GM12878 (cell line): Measurements from ENCODE around the gene PRICKLE3. TPM values are rescaled to one million over a fixed set of nuclear protein-coding genes. Genes with fewer than 3 reads are reported as not detected.

ENCODE experiments used
- ATAC-seq: fragments of 200-7000 bp; cut with Tn5 transposase; 3 replicates; pipeline ENCODE4 v1.9.1; 2020; ENCODE audit warnings: mild to moderate bottlenecking, moderate library complexity
- BruUV-seq: library from RNA; stranded (reverse); fragments of 400-500 nt; replicated peaks from 2 replicates; lab custom pipeline; 2021; lab: Mats Ljungman, UMichigan
- CTCF ChIA-PET: fragments of 300-600 bp; sonication (Branson Sonifier 250); formaldehyde crosslinking; extraction: SDS; loops from one replicate; lab custom pipeline; 2021; ENCODE audit warnings: inconsistent platforms; lab: Yijun Ruan, JAX
- POLR2A ChIA-PET: fragments of 350-600 bp; formaldehyde crosslinking; extraction: SDS; loops from one replicate; lab custom pipeline; 2021; ENCODE audit warnings: inconsistent platforms; lab: Charles Lee
- RAD21 ChIA-PET: fragments of 300-600 bp; sonication (Branson Sonifier 250); formaldehyde crosslinking; loops from one replicate; lab custom pipeline; 2023; ENCODE audit warnings: antibody characterized with exemption; ENCODE audit not compliant: unreplicated experiment; lab: Charles Lee
- SMC1A ChIA-PET: fragments of 300-600 bp; sonication (Branson Sonifier 250); formaldehyde crosslinking; loops from one replicate; lab custom pipeline; 2023; ENCODE audit not compliant: unreplicated experiment, uncharacterized antibody; lab: Charles Lee
- DNase-seq: peaks from one replicate; pipeline ENCODE4 v3.0.0-alpha.2; 2011; ENCODE audit warnings: low read depth, low spot score
- FAIRE-seq: peaks from 3 replicates; lab custom pipeline; 2011; peaks lifted over from hg19 to GRCh38; lab: Jason Lieb, UNC
- H2AFZ ChIP-seq: 2 replicates; pipeline ENCODE4 v1.6.0; 2011; ENCODE audit warnings: low read depth, low read length, control low read depth; ENCODE audit not compliant: control insufficient read depth
- H3K27ac ChIP-seq: 2 replicates; pipeline ENCODE4 v1.5.1; 2011; ENCODE audit warnings: control low read depth; ENCODE audit not compliant: control insufficient read depth, insufficient read depth
- H3K27me3 ChIP-seq, 2 experiments: replicated peaks in 1 of 2; 2 replicates each; pipeline versions ENCODE4 v1.6.0 to v1.6.1; 2011; ENCODE audit warnings: low read length in 1 of 2; ENCODE audit not compliant: control insufficient read depth in 2 of 2, insufficient read depth in 2 of 2
- H3K36me3 ChIP-seq, 2 experiments: 2 replicates each; pipeline ENCODE4 v1.5.1; 2011; ENCODE audit warnings: low read length in 1 of 2; ENCODE audit not compliant: control insufficient read depth in 2 of 2, insufficient read depth in 2 of 2
- H3K4me1 ChIP-seq: 2 replicates; pipeline ENCODE4 v1.6.1; 2011; ENCODE audit warnings: mild to moderate bottlenecking, low read length, moderate library complexity, mixed read lengths; ENCODE audit not compliant: control insufficient read depth, insufficient read depth
- H3K4me2 ChIP-seq: 2 replicates; pipeline ENCODE4 v1.6.0; 2011; ENCODE audit warnings: control low read depth; ENCODE audit not compliant: control insufficient read depth, insufficient read depth
- H3K4me3 ChIP-seq: fragments of 200-600 bp; sonication (generic); 2 replicates; pipeline ENCODE4 v1.5.1; 2016
- H3K79me2 ChIP-seq: 2 replicates; pipeline ENCODE4 v1.6.0; 2011; ENCODE audit warnings: low read length; ENCODE audit not compliant: control insufficient read depth, insufficient read depth
- H3K9ac ChIP-seq: 2 replicates; pipeline ENCODE4 v1.8.0; 2011; ENCODE audit warnings: low read length, control low read depth, mixed read lengths; ENCODE audit not compliant: control insufficient read depth, insufficient read depth
- H3K9me3 ChIP-seq: replicated peaks from 3 replicates; pipeline ENCODE4 v1.5.1; 2011; ENCODE audit warnings: mild to moderate bottlenecking, low read length; ENCODE audit not compliant: control insufficient read depth, insufficient read depth
- H4K20me1 ChIP-seq: 2 replicates; pipeline ENCODE4 v1.6.0; 2011; ENCODE audit not compliant: control insufficient read depth, insufficient read depth
- ATF7 ChIP-seq: fragments of 450-650 bp; IDR thresholded peaks from 2 replicates; pipeline ENCODE4 v1.6.1; 2016; ENCODE audit warnings: low read depth, mild to moderate bottlenecking
- BHLHE40 ChIP-seq, 2 experiments: fragments of 450-650 bp in 1 of 2; IDR thresholded peaks; 2 replicates each; pipeline ENCODE4 v1.6.1; 2011 to 2017; ENCODE audit warnings: low read depth in 2 of 2, borderline replicate concordance in 1 of 2, improper control_type of control experiment in 1 of 2, low read length in 1 of 2, mild to moderate bottlenecking in 1 of 2
- CTCF ChIP-seq, 3 experiments: IDR thresholded peaks in 2 of 3; conservative IDR thresholded peaks in 1 of 3; 2 replicates each; pipeline ENCODE4 v1.5.1; 2011; ENCODE audit warnings: low read depth in 3 of 3, low read length in 3 of 3, mild to moderate bottlenecking in 3 of 3, control low read depth in 2 of 3, moderate library complexity in 2 of 3, inconsistent platforms in 1 of 3, mixed read lengths in 1 of 3; ENCODE audit not compliant: control insufficient read depth in 2 of 3, insufficient read depth in 1 of 3; ENCODE audit errors: extremely low read depth in 1 of 3
- E2F4 ChIP-seq: IDR thresholded peaks from 2 replicates; pipeline ENCODE4 v1.6.1; 2012; ENCODE audit warnings: low read depth, low read length, improper control_type of control experiment
- JUND ChIP-seq: IDR thresholded peaks from 2 replicates; pipeline ENCODE4 v1.6.1; 2012; ENCODE audit warnings: low read depth, mild to moderate bottlenecking, low read length, improper control_type of control experiment, moderate library complexity
- NR2C2 ChIP-seq: IDR thresholded peaks from 2 replicates; pipeline ENCODE4 v1.6.1; 2011; ENCODE audit warnings: borderline replicate concordance, low read depth; ENCODE audit not compliant: control insufficient read depth, insufficient read length
- POLR2A ChIP-seq: IDR thresholded peaks from 2 replicates; pipeline ENCODE4 v1.6.1; 2011; ENCODE audit warnings: low read depth, mild to moderate bottlenecking, low read length
- POLR2AphosphoS5 ChIP-seq: IDR thresholded peaks from 2 replicates; pipeline ENCODE4 v1.6.1; 2011; ENCODE audit warnings: mild to moderate bottlenecking, low read length, inconsistent platforms
- TCF7 ChIP-seq: IDR thresholded peaks from 2 replicates; pipeline ENCODE4 v1.6.1; 2014; ENCODE audit warnings: antibody characterized with exemption, borderline replicate concordance
- ZNF592 ChIP-seq: fragments of 450-650 bp; IDR thresholded peaks from 2 replicates; pipeline ENCODE4 v1.6.1; 2017; ENCODE audit warnings: mild to moderate bottlenecking, moderate library complexity
- ZSCAN29 ChIP-seq: fragments of 450-650 bp; IDR thresholded peaks from 2 replicates; pipeline ENCODE4 v1.6.1; 2017; ENCODE audit warnings: mild to moderate bottlenecking, moderate library complexity
- WGBS: methylation state at CpG from one replicate; pipeline ENCODE4 v1.1.6; 2016; ENCODE audit warnings: low lambda C conversion rate; ENCODE audit not compliant: insufficient replicate concordance, insufficient coverage; ENCODE audit errors: missing lambda C conversion rate; 5-methylcytosine and 5-hydroxymethylcytosine counted together
- in situ Hi-C: fragments of 300-500 bp; cut with MboI; formaldehyde crosslinking; loops from 9 replicates; pipeline ENCODE4 v1.14.3; 2018; ENCODE audit warnings: mixed read lengths
- intact Hi-C: fragments of 100-400 bp; cut with micrococcal nuclease; formaldehyde crosslinking; loops from one replicate; pipeline ENCODE4 v1.14.2; 2022; ENCODE audit not compliant: unreplicated experiment
- polyA plus RNA-seq, 11 experiments: library from polyadenylated mRNA; depleted of rRNA in 4 of 11; unstranded in 6 of 11; stranded (reverse) in 5 of 11; fragments of >200 nt; fragmentation: Nextera tagmentation in 4 of 11; fragmentation: Illumina TruSeq in 1 of 11; extraction: Ambion mirVana in 4 of 11; extraction: Trizol in 1 of 11; gene quantifications; 1 replicate in 1 of 11; 2 replicates in 10 of 11; pipeline versions ENCODE4 v1.2.1 to v1.2.3, GENCODE V29; 2011 to 2016; ENCODE audit warnings: inconsistent platforms in 2 of 11, missing spikeins in 2 of 11, low read depth in 1 of 11
- total RNA-seq, 4 experiments: library from RNA; depleted of rRNA in 3 of 4; stranded (reverse); fragments of >200 nt in 3 of 4; fragmentation: Illumina TruSeq in 1 of 4; extraction: Trizol in 1 of 4; gene quantifications; 2 replicates each; pipeline versions ENCODE4 v1.2.1 to v1.2.3, GENCODE V29; 2013 to 2021

PRICKLE3 gene
- total and polyA plus RNA-seq, 10 of the 15 experiments (the other 5 are each of a cell fraction or from before 2014, with no cell fraction given): 0.69 to 17.4 (median 7.6) TPM

- TF ChIP-seq JUND (no peak), ZSCAN29 (no peak)
These were observed 47.8 kb upstream of the PRICKLE3 start (continued) for GRCh38 chrX:49233887-49234555.

GRCh38 chrX:49233176-49233575, 47.0 kb upstream of the PRICKLE3 start, which contains the start of gene CACNA1F:
Gene CACNA1F (minus strand): TSS chrX:49233340. CDS start chrX:49233309, 31 bp downstream.
- DNase-seq: no peak
- SMC1A ChIA-PET: no interaction called here
- intact Hi-C loops (no loop called here), in situ Hi-C loops (no loop called here)
- CTCF ChIA-PET: interaction anchor here (0.6 kb wide), 1 partner anchor 89 kb away, joined by 3 read pairs; no protein-coding TSS in a partner anchor
- ATAC-seq: no peak
- H3K4me1 ChIP-seq: peaks cover 5% of the 10 kb centered on the region
- BruUV-seq: no TSS peak
- no peaks in the 10 kb centered on the region for H3K36me3 ChIP-seq
- H4K20me1 ChIP-seq: no peaks in the 10 kb centered on the region
- no peak for FAIRE-seq
- H3K27ac ChIP-seq: no peak within 1 kb of the TSS
- no peak within 1 kb of the TSS for H3K4me3 ChIP-seq
- H3K79me2 ChIP-seq: peaks cover 3% of the 10 kb centered on the region; the same call in 1 of the 2 replicates
- 71% methylated on average over 9 of the region's 9 CpGs for WGBS
- RAD21 ChIA-PET: no interaction called here
- no peak within 1 kb of the TSS for H3K4me2 ChIP-seq
- H3K27me3 ChIP-seq: no peaks in the 10 kb centered on the region
- POLR2A ChIA-PET: no interaction called here
- H3K9me3 ChIP-seq: no peaks in the 10 kb centered on the region; the same call in 2 of the 3 replicates
- no peak within 1 kb of the TSS for H3K9ac ChIP-seq
- no peak within 1 kb of the TSS for H2AFZ ChIP-seq
- TF ChIP-seq ATF7 (no peak), ZNF592 (no peak), TCF7 (no peak), CTCF (IDR thresholded peaks at IDR 0.05 in 2 of 3, conservative IDR thresholded peaks at IDR 0.05 in 1 of 3; ENCODE audit: control insufficient read depth in 2 of 3, extremely low read depth in 1 of 3, insufficient read depth in 1 of 3, low read depth in 3 of 3, low read length in 3 of 3) (no peak), E2F4 (no peak), BHLHE40 (IDR thresholded peaks at IDR 0.05; ENCODE audit: borderline replicate concordance in 1 of 2, low read depth in 2 of 2, low read length in 1 of 2) (no peak), POLR2A (no peak), POLR2AphosphoS5 (no peak), NR2C2 (no peak)
